Right lobe of liver (tissue), 4 donors: ENCODE measurements around the gene POTEB2.
"Not testable (repeated sequence)": the region's sequence is repeated elsewhere in the genome, so short reads cannot be mapped to it uniquely, and the experiment has no call there.

Experiments
- POLR2A ChIP-seq: fragments of 450-650 bp; IDR thresholded peaks from one replicate; pipeline ENCODE4 v1.6.1; 2017; ENCODE audit warnings: antibody characterized with exemption, mild to moderate bottlenecking
- TF ChIP-seq, protein P1 (sequence below), 4 donors: fragments of 200-600 bp in 3 of 4; fragments of 450-650 bp in 1 of 4; IDR thresholded peaks; one replicate each; pipeline versions ENCODE4 v1.5.1 to v1.8.0; 2016 to 2022; ENCODE audit warnings: antibody characterized with exemption in 4 of 4, mild to moderate bottlenecking in 2 of 4
- donor health status: DM: no; HTN: no; CAD: no.
- donor health status: DM: no; HTN: no; CAD: no.
- donor health status: DM: no; HTN: yes; CAD: no.

DNA sequence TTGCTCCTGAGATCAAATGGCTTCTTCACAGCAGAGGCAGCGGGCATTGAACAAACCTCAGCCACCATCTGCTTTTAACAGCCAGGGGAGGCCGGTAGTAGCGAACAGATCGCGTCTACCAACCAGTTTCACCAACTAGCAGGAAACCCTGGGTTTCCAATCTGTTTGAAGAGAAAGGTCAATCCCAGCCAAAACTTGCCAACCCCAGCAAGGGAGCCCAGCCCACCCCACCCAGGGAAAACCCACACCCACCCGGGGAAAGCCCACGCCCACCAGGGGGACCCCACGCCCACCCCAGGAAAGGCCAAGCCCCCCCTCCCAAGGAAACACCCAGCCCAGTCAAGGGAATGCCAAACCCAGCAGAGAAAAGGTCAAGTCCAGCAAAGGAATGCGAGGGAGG lies at the start of gene POTEB2:
- TF ChIP-seq, protein P1, sequence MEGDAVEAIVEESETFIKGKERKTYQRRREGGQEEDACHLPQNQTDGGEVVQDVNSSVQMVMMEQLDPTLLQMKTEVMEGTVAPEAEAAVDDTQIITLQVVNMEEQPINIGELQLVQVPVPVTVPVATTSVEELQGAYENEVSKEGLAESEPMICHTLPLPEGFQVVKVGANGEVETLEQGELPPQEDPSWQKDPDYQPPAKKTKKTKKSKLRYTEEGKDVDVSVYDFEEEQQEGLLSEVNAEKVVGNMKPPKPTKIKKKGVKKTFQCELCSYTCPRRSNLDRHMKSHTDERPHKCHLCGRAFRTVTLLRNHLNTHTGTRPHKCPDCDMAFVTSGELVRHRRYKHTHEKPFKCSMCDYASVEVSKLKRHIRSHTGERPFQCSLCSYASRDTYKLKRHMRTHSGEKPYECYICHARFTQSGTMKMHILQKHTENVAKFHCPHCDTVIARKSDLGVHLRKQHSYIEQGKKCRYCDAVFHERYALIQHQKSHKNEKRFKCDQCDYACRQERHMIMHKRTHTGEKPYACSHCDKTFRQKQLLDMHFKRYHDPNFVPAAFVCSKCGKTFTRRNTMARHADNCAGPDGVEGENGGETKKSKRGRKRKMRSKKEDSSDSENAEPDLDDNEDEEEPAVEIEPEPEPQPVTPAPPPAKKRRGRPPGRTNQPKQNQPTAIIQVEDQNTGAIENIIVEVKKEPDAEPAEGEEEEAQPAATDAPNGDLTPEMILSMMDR (IDR thresholded peaks at IDR 0.05): not testable (repeated sequence)
- TF ChIP-seq POLR2A: not testable (repeated sequence)
